ENCODE measurements around the gene ARMC5. TPM values are rescaled to one million over a fixed set of nuclear protein-coding genes. Genes with fewer than 3 reads are reported as not detected.
A peak's percentile ranks its signal among the peaks of the same experiment; 100 is the strongest.

Gene ARMC5
- total RNA-seq, 4 donors from 2014 or later, result 5.4 to 13.4 (median 9.9) TPM

DNA sequence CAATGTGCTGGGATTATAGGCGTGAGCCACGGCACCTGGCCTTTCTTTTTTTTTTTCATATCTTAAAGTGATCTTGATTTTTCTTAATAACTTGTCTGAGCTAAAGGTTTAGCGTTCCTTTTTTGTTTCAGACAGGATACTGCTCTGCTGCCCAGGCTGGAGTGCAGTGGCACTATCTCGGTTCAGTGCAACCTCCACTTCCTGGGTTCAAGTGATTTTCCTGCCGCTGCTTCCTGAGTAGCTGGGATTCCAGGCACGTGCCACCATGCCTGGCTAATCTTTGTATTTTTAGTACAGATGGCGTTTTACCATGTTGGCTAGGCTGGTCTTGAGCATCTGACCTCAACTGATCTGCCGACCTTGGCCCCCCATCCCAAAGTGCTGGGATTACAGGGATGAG, 44.9 kb downstream of the ARMC5 start:
- Histone ChIP-seq H3K36me3 (peaks cover under 1 to 34% (median 22%) of the 10 kb centered on the region in 4 donors), H3K27ac (replicated peaks in 1 of 4) (no peak overlapping the region), H3K4me3 (no peak overlapping the region), H3K4me1 (peaks cover 17 to 33% (median 23%) of the 10 kb centered on the region in 4 donors), H3K27me3 (no peaks in the 10 kb centered on the region), H3K9me3 (no peaks in the 10 kb centered on the region)
- 70% methylated on average over 8 of the region's 8 CpGs for WGBS
- intact Hi-C loops (cut with DNase I), result no loop called here
- TF ChIP-seq CTCF (IDR thresholded peaks at IDR 0.05) (no peak), POLR2AphosphoS5 (IDR thresholded peaks at IDR 0.05) (no peak), EP300 (IDR thresholded peaks at IDR 0.05) (no peak), POLR2A (IDR thresholded peaks at IDR 0.05; ENCODE audit: low read depth) (no peak)
- DNase-seq (ENCODE audit: extremely low spot score), result no peak

DNA sequence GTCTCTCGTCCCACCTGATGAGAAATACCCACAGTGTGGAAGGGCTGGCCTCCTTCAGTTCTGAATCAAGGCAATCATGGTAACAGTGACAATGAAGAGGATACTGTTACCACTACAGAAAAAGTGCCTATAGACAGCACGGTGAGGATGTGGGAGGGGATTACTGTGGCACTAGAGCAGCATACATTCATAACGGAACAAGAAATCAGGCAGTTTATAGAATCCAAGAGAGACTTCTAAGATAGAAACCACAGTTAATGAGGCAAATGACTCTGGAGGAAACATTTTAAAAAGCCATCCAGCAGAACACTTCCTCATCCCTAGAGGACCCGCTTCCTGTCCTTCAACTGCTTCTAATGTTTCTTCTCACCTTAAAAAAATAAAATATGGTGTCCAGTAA, 46.2 kb downstream of the ARMC5 start:
- WGBS, result 62% methylated on average over 4 of the region's 4 CpGs
- Histone ChIP-seq H3K4me3 (no peak overlapping the region), H3K9me3 (no peaks in the 10 kb centered on the region), H3K27ac (replicated peaks in 1 of 4) (no peak overlapping the region), H3K4me1 (peaks cover 24 to 44% (median 32%) of the 10 kb centered on the region in 4 donors), H3K36me3 (peaks cover 0 to 21% (median 9%) of the 10 kb centered on the region in 4 donors), H3K27me3 (no peaks in the 10 kb centered on the region)
- no peak for DNase-seq (ENCODE audit: extremely low spot score)
- intact Hi-C loops (cut with DNase I), result no loop called here
- no peak for TF ChIP-seq POLR2A (IDR thresholded peaks at IDR 0.05; ENCODE audit: low read depth)
- TF ChIP-seq POLR2AphosphoS5 (IDR thresholded peaks at IDR 0.05), result no peak
- TF ChIP-seq EP300 (IDR thresholded peaks at IDR 0.05), result no peak
- no peak for TF ChIP-seq CTCF (IDR thresholded peaks at IDR 0.05)

- 2% methylated on average over 11 of the region's 12 CpGs for WGBS
- H3K27ac ChIP-seq (replicated peaks in 1 of 4), result peak overlapping the region; percentile 90 to 93 (median 92)
- no peaks in the 10 kb centered on the region for H3K27me3 ChIP-seq
- TF ChIP-seq POLR2AphosphoS5 (IDR thresholded peaks at IDR 0.05), result no peak
- no peak for TF ChIP-seq POLR2A (IDR thresholded peaks at IDR 0.05; ENCODE audit: low read depth)
- H3K36me3 ChIP-seq, result peaks cover 0 to 21% (median 8%) of the 10 kb centered on the region in 4 donors
- peak overlapping the region; percentile 76 to 96 (median 87) for H3K4me3 ChIP-seq
- intact Hi-C loops (cut with DNase I), result no loop called here
- no peaks in the 10 kb centered on the region for H3K9me3 ChIP-seq
- peaks cover 24 to 42% (median 32%) of the 10 kb centered on the region in 4 donors for H3K4me1 ChIP-seq
- DNase-seq (ENCODE audit: extremely low spot score), result no peak
Observed at GRCh38 chr16:31507617-31507928, 48.3 kb downstream of the ARMC5 start.

- intact Hi-C loops (cut with DNase I), result loop anchor here (2.0 kb wide), 1 partner anchor 193 kb away; no protein-coding TSS in a partner anchor
- peak in 1 of 3 experiments; percentile 7 for TF ChIP-seq CTCF (IDR thresholded peaks at IDR 0.05)
- peak; percentile 85 for TF ChIP-seq POLR2A (IDR thresholded peaks at IDR 0.05; ENCODE audit: low read depth)
- no peak for TF ChIP-seq EP300 (IDR thresholded peaks at IDR 0.05)
- peak; percentile 95 to 96 for TF ChIP-seq POLR2AphosphoS5 (IDR thresholded peaks at IDR 0.05)
- no peaks in the 10 kb centered on the region for H3K27me3 ChIP-seq
- peak within 1 kb of the TSS; percentile 76 to 96 (median 87) for H3K4me3 ChIP-seq
- H3K27ac ChIP-seq (replicated peaks in 1 of 4), result peak within 1 kb of the TSS; percentile 90 to 93 (median 92)
- 2% methylated on average over 28 of the region's 65 CpGs for WGBS
- H3K9me3 ChIP-seq, result no peaks in the 10 kb centered on the region
- peaks cover 24 to 40% (median 32%) of the 10 kb centered on the region in 4 donors for H3K4me1 ChIP-seq
- peaks cover 0 to 21% (median 8%) of the 10 kb centered on the region in 4 donors for H3K36me3 ChIP-seq
- DNase-seq (ENCODE audit: extremely low spot score), result peak; percentile 97
Observed at GRCh38 chr16:31507929-31508705, 48.8 kb downstream of the ARMC5 start, which contains the start of gene RUSF1. Gene RUSF1 (minus strand): TSS chr16:31508391. CDS start chr16:31508373, 18 bp downstream.

DNA sequence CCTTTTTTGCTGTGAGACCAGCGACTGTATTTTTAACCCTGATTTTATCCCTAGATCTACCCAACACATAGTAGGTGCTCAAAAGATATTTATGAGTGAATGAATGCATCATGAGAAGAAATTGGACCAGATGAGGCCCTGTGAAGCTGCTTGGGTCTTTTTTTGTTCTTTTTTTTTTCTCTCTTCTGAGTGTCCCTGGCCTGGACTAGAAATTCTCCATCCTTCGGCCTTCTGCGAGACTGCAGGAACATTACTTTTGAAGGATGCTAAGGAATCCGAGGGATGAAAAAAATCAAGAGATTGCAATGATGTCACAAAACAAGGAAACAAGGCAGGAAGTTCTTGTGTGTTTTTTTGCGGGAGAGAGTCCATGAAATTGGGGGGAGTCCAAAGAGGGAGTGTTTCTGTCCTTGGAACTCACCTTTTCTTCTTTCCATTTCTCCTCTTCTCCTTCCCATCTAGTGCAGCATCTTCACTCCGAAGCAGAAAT, 49.5 kb downstream of the ARMC5 start:
- Histone ChIP-seq H3K27ac (replicated peaks in 1 of 4) (peak overlapping the region; percentile 90 to 93 (median 92)), H3K36me3 (peaks cover 0 to 21% (median 8%) of the 10 kb centered on the region in 4 donors), H3K27me3 (no peaks in the 10 kb centered on the region), H3K4me1 (peaks cover 24 to 40% (median 32%) of the 10 kb centered on the region in 4 donors), H3K4me3 (peak overlapping the region; percentile 76 to 96 (median 87)), H3K9me3 (no peaks in the 10 kb centered on the region)
- TF ChIP-seq CTCF (IDR thresholded peaks at IDR 0.05) (no peak), POLR2AphosphoS5 (IDR thresholded peaks at IDR 0.05) (no peak), POLR2A (IDR thresholded peaks at IDR 0.05; ENCODE audit: low read depth) (no peak), EP300 (IDR thresholded peaks at IDR 0.05) (no peak)
- 7% methylated on average over 6 of the region's 6 CpGs for WGBS
- DNase-seq (ENCODE audit: extremely low spot score), result no peak
- intact Hi-C loops (cut with DNase I), result loop anchor here (2.0 kb wide), 1 partner anchor 192 kb away; no protein-coding TSS in a partner anchor

Data from esophagus muscularis mucosa (tissue), 4 donors.